ENCODE results near the gene RAPGEFL1. TPM values are rescaled to one million over a fixed set of nuclear protein-coding genes. Genes with fewer than 3 reads are reported as not detected.

The RAPGEFL1 gene
- total and polyA plus RNA-seq, 10 of the 15 experiments (the other 5 are each of a cell fraction or from before 2014, with no cell fraction given) = 0.13 to 3.2 (median 1.5) TPM

DNA sequence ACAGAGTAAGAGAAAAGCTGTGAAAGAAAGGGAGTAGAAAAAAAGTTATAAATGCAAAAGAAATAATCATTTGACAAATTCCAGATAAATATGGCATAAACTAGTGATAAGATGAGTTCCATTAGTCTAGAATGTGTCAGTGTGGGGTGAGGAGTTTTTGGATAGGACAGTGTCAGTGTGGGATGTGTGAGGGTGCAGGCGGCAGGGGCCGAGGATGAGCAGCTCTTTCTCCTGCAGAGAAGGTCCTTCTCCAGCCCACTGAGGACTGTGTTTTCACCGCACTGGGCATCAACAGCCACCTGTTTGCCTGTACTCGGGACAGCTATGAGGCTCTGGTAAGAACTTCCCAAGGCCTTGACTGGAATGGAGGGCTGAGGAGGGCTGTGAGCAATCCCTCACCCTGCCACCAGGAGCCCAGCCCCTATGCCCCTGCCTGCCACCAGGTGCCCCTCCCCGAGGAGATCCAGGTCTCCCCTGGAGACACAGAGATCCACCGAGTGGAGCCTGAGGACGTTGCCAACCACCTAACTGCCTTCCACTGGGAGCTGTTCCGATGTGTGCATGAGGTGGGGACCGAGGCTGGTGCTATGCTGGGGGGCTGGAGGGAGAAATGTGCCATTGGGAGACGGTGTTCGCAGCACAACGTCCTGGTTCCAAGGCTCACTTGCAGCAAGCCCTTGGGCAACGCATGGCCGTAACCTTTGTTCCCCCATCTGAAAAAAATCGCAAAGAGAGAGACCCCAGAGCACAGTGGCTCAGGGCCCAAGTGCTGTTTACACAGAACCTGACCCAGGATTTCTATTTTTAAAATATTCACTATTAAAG, 13.1 kb downstream of the RAPGEFL1 start (continued):
- no peak for TF ChIP-seq KLF5 (IDR thresholded peaks at IDR 0.05; ENCODE audit: partially characterized antibody)
- no peak for TF ChIP-seq NFXL1 (IDR thresholded peaks at IDR 0.05; ENCODE audit: borderline replicate concordance)

- intact Hi-C loops (cut with micrococcal nuclease; ENCODE audit: unreplicated experiment) (no loop called here), in situ Hi-C loops (cut with MboI) (no loop called here)
- under 1% methylated on average over 44 of the region's 60 CpGs for WGBS (ENCODE audit: insufficient coverage, insufficient replicate concordance, low lambda C conversion rate, missing lambda C conversion rate)
- FAIRE-seq = peak; percentile 91
- ChIA-PET SMC1A (ENCODE audit: uncharacterized antibody, unreplicated experiment) (interaction anchor here (0.6 to 5.9 kb wide), 14 partner anchors 10 to 384 kb away, joined by 3 to 94 read pairs (median 3); partner anchors contain the start of genes MED24 and NR1D1), POLR2A (interaction anchor here (0.7 to 3.0 kb wide), 9 partner anchors 11 to 315 kb away, joined by 3 to 12 read pairs (median 3); no protein-coding TSS in a partner anchor), CTCF (interaction anchor here (0.6 to 6.7 kb wide), 34 partner anchors 10 to 477 kb away, joined by 3 to 138 read pairs (median 4); partner anchors contain the start of genes CDC6, CSF3, MED24 and WIPF2), RAD21 (ENCODE audit: unreplicated experiment) (interaction anchor here (0.6 to 8.0 kb wide), 12 partner anchors 8 to 164 kb away, joined by 3 to 99 read pairs (median 4); partner anchors contain the start of genes MED24 and WIPF2)
- no peaks in the 10 kb centered on the region for H3K79me2 ChIP-seq (ENCODE audit: control insufficient read depth, insufficient read depth, low read length)
- H2AFZ ChIP-seq (ENCODE audit: control insufficient read depth, low read depth, low read length) = peak overlapping the region; percentile 91
- peak overlapping the region; percentile 83 for H3K4me3 ChIP-seq
- peaks cover 24% of the 10 kb centered on the region for H3K4me1 ChIP-seq (ENCODE audit: control insufficient read depth, insufficient read depth, low read length)
- ATAC-seq = peak; percentile 93
- H3K9me3 ChIP-seq (replicated peaks; ENCODE audit: control insufficient read depth, insufficient read depth, low read length) = no peaks in the 10 kb centered on the region
- peak; percentile 30 for DNase-seq (ENCODE audit: low read depth, low spot score)
- no peaks in the 10 kb centered on the region; a peak in 1 of 4 replicates for H3K27me3 ChIP-seq (replicated peaks in 1 of 2; ENCODE audit: control insufficient read depth in 2 of 2, insufficient read depth in 2 of 2, low read length in 1 of 2)
- H3K36me3 ChIP-seq (ENCODE audit: control insufficient read depth in 2 of 2, insufficient read depth in 2 of 2, low read length in 1 of 2) = no peaks in the 10 kb centered on the region
- BruUV-seq (replicated peaks) = no TSS peak
- H4K20me1 ChIP-seq (ENCODE audit: control insufficient read depth, insufficient read depth) = no peaks in the 10 kb centered on the region
- H3K27ac ChIP-seq (ENCODE audit: control insufficient read depth, insufficient read depth) = no peak overlapping the region
- peak overlapping the region; percentile 44; the same call in 1 of the 2 replicates for H3K9ac ChIP-seq (ENCODE audit: control insufficient read depth, insufficient read depth, low read length)
- H3K4me2 ChIP-seq (ENCODE audit: control insufficient read depth, insufficient read depth) = peak overlapping the region; percentile 86
- TF ChIP-seq E2F8 (IDR thresholded peaks at IDR 0.05; ENCODE audit: low read depth, partially characterized antibody) (no peak), POLR2A (IDR thresholded peaks at IDR 0.05; ENCODE audit: low read depth, low read length) (peak; percentile 57), JUNB (IDR thresholded peaks at IDR 0.05) (no peak), RELA (IDR thresholded peaks at IDR 0.05; ENCODE audit: borderline replicate concordance, partially characterized antibody) (no peak), MTA2 (IDR thresholded peaks at IDR 0.05; ENCODE audit: low read depth) (peak; percentile 29; the same call in 1 of the 2 replicates), CHD2 (IDR thresholded peaks at IDR 0.05; ENCODE audit: borderline replicate concordance, low read depth, low read length) (0 out of 2 replicates have a peak, but pooled peaks have one; percentile 40), MEF2B (IDR thresholded peaks at IDR 0.05; ENCODE audit: partially characterized antibody, poor library complexity, severe bottlenecking) (peak; percentile 25)
- TF ChIP-seq, protein P1, sequence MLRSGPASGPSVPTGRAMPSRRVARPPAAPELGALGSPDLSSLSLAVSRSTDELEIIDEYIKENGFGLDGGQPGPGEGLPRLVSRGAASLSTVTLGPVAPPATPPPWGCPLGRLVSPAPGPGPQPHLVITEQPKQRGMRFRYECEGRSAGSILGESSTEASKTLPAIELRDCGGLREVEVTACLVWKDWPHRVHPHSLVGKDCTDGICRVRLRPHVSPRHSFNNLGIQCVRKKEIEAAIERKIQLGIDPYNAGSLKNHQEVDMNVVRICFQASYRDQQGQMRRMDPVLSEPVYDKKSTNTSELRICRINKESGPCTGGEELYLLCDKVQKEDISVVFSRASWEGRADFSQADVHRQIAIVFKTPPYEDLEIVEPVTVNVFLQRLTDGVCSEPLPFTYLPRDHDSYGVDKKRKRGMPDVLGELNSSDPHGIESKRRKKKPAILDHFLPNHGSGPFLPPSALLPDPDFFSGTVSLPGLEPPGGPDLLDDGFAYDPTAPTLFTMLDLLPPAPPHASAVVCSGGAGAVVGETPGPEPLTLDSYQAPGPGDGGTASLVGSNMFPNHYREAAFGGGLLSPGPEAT (IDR thresholded peaks at IDR 0.05; ENCODE audit: low read depth) = peak; percentile 71; the same call in 1 of the 2 replicates
Observed at GRCh38 chr17:40191237-40192208, 14.3 kb downstream of the RAPGEFL1 start.
